HG03139 (cell line): ENCODE results near the gene SIRT2.
"Not testable (repeated sequence)": the region's sequence is repeated elsewhere in the genome, so short reads cannot be mapped to it uniquely, and the experiment has no call there.

Experiments used
- ATAC-seq: cut with Tn5 transposase; IDR thresholded peaks from one replicate; pipeline ENCODE4 v1.9.1; 2021; ENCODE audit not compliant: unreplicated experiment

Gene SIRT2

DNA sequence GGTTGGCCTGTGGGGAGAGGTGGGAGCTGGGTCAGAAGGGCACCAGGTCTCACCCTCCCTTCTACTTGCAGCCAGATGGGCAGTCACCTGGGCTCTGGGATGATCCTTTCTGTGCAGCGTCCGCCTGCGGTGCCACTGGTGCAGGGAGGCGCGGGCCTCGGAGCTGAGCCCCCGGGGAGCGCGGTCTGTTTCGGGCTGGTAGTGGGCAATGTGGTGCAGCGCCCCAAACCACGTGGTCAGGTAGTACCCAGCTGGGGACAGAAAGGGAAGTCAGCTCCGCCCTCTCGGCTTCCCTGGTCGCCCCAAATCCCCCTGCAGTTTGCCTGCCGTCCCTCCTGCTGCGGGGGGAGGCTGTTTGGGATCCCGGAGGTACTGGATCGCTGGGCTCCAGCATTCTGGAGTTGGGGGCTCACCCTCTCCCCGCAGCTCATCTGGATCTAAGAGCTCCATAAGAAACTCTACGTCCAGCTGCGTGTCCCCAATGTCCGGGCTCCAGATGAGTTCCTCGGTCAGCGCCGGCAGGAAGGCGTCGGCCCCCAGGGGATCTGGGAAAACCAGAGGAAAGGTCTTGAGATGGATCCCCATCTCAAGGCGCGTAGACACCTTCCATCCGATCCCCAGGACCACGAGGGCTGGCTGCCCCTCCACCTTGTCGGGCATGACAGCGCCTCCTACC is 30.1 kb downstream of the SIRT2 start:
- ATAC-seq, result no peak

DNA sequence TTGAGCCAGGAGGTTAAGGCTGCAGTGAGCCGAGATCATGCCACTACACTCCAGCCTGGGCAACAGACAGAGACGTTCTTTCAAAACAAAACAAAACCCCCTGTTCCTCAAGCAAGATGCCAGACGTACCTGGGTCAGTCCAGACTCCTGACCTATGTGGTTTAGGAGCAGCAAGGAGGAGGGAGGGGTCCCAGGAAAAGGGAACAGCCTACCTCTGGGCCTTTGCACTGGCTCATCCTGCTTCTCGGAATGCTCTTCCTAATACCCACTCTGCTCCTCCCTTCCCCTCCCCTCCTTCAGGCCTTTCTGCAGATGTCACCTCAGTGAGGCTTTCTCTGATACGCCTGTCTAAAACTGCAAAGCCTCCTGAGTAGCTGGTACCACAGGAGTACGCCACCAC is 30.9 kb downstream of the SIRT2 start:
- ATAC-seq, result no peak

DNA sequence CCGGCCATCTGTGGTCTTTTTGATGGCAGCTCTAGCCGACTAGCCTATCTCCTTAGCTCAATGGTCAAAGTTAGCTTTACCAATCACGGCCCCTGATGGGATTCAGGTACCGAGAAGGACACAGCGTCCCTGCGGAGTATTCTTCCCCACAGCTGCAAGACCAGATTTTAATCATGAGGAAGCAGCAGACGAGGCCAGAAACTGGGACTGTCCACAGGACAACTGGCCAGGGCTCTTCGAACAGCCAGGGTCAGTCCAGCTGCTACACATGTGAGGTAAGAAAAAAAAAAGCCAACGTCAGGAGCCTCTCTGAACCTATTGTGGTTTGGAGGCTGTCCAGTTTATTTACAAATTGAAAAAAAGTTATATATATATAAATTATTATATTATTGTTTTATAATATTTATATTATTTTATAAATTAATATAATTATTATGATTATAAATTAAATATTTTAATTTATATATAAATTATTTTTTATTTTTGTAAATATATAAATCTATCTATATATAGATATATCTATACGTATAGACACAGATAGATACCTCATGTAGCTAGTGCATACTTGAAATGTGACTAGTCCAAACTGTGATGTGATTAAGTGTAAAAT is 32.1 kb downstream of the SIRT2 start:
- ATAC-seq, result no peak

DNA sequence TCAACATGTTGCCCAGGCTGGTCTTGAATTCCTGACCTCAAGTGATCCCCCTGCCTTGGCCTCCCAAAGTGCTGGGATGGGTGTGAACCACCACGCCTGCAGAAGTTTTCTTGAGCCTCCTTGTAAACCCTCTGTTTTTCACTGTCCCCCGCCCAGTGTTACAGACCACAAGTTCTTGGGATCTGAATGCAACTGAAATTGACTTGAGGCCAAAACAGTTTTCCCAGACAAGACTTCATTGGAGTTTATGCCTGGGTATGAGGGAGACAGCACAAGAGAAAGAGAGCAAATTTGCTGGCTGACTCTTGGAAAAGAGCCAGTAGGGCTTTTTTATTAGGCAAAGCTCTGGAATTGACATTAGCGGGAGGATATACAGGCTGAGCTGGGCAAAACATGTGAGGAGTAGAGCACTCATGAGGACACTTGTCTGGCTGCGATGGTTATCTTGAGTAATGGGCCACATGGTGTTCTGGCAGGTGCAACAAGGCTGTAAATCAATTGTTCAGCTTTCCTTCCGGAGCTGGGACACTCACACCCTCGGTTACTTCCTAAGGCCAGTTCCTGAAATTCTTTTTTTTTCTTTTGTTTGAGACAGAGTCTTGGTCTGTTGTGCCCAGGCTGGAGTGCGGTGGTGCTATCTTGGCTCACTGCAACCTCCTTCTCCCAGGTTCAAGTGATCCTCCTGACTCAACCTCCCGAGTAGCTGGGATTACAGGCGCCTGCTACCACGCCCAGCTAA is 36.9 kb downstream of the SIRT2 start:
- no peak for ATAC-seq

DNA sequence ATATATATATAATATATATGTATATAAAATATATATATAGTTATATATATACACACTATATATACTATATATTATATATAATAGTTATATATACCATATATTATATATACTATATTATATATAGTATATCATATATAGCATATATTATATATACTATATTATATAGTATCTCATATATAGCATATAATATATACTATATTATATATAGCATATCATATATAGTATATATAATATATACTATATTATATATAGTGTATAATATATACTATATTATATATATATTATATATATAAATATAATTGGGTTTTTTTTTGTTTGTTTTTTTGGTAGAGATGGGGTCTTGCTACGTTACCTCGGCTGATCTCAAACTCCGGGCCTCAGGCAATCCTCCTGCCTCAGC is 38.0 kb downstream of the SIRT2 start:
- no peak for ATAC-seq

DNA sequence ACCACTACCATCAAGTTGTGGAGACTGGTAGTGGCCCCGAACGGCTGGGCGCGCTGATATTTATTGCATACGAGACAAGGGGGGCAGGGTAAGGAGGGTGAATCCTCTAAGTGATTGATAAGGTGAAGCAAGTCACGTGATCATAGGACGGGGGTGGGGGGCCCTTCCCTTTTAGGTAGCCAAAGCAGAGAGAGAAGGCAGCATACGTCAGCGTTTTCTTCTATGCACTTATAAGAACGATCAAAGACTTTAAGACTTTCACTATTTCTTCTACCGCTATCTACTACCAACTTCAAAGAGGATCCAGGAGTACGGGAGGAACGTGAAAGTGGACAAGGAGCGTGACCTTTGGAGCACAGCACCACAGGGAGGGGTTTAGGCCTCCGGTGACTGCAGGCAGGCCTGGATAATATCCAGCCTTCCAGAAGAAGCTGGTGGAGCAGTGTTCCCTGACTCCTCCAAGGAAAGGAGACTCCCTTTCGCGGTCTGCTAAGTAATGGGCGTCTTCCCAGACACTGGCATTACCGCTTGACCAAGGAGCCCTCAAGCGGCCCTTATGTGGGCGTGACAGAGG is 39.7 kb downstream of the SIRT2 start:
- ATAC-seq, result not testable (repeated sequence)

DNA sequence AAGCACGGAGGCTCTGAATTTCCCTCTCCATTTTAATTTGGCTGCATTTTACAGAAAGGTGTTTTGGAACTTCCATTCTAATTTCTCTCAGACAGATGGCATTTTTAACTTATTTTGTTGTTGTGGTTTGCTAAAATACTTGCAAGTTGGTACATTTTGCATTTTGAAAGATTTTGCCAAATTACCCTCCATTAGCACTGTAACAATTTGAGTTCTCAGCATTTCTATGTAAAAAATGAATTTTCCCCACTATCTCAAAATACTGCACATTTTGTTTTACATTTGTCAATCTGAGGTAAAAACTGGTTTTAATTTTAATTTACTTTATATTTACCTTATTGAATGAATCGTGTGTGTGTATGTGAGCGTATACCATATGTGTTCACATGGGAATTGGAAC is 42.6 kb downstream of the SIRT2 start:
- no peak for ATAC-seq

DNA sequence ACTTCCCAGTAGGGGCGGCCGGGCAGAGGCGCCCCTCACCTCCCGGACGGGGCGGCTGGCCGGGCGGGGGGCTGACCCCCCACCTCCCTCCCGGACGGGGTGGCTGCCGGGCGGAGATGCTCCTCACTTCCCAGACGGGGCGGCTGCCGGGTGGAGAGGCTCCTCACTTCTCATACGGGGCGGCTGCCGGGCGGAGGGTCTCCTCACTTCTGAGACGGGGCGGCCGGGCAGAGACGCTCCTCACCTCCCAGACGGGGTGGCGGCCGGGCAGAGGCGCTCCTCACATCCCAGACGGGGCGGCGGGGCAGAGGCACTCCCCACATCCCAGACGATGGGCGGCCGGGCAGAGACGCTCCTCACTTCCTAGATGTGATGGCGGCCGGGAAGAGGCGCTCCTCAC is 43.7 kb downstream of the SIRT2 start:
- not testable (repeated sequence) for ATAC-seq

DNA sequence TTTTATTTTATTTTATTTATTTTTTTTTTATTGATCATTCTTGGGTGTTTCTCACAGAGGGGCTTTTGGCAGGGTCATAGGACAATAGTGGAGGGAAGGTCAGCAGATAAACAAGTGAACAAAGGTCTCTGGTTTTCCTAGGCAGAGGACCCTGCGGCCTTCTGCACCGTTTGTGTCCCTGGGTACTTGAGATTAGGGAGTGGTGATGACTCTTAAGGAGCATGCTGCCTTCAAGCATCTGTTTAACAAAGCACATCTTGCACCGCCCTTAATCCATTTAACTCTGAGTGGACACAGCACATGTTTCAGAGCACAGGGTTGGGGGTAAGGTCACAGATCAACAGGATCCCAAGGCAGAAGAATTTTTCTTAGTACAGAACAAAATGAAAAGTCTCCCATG is 44.5 kb downstream of the SIRT2 start:
- ATAC-seq, result not testable (repeated sequence)

DNA sequence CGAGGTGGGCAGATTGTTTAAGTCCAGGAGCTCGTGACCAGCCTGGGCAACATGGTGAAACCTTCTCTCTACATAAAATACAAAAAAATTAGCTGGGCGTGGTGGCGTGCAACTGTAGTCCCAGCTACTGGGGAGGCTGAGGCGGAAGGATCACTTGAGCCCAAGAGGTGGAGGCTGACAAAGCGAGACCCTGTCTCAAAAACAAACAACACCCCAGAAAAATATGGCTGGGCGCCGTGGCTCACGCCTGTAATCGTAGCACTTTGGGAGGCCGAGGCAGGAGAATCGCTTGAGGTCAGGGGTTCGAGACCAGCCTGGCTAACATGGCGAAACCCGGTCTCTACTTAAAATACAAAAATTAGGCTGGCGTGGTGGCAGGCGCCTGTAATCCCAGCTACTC is 46.2 kb downstream of the SIRT2 start:
- no peak for ATAC-seq

DNA sequence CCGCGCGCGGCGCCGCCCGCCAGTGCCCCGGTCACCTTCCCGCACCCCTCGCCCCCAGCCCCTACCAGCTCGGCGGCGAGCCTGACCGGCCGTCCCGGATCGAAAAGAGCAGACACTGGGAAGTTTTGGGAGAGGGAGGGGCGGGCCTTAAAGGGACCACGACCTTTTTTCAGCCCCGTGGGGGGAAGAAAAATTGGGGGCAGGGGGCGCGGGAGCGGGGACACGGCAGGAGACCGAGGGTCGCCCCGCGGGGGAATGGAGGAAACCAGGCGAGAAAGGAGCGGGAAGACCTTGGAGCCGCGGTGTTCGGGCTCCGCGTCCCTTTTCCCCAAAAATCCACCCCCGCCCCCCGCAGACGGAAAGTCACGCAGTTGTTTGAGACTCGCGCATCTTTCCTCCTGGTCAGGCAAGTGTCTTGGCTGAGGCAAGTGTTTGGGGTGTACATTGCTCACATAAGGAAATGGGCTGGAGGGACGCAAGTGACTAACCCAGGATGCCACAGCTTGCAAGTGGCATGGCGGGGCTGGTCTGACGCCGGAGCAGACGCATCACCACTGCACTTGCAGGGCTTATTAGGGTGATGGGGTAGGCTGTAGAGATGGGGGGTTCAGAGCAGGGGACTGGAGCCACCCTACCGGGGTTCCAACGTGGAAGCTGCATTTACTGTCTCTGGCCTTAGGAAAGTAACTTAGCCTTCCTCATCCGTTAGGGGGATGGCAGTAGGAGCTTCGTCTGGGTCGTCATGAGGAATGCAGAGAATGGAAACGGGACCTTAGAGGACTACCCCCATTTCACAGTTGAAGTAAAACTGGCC is 47.0 kb downstream of the SIRT2 start:
- no peak for ATAC-seq

DNA sequence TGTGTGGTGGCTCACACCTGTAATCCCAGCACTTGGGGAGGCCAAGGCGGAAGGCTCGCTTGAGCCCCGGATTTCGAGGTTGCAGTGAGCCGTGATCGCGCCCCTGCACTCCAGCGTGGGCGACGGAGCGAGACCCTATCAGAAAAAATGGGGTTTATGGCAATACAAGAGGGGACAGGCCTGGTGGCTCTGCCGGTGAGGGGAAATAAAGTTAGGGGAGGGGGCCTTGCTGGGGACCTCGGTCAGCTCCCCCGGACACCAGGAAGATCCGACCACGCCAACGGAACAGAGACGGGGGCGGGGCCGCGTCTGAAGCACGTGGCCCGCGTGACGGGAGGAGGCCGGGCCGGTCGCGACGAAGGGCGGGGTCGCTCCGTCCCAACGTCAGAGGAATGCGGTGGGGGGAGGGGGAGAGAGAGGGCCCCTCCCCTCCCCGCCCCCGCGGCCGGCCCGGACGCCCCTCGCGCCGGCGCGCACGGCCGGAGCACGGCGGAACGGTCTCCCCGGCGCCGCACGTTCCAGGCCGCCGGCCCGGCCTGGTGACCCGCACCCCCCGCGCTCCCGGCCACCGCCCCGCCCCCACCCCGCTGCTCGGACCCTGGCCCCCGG is 47.7 kb downstream of the SIRT2 start:
- peak; percentile 23 for ATAC-seq

DNA sequence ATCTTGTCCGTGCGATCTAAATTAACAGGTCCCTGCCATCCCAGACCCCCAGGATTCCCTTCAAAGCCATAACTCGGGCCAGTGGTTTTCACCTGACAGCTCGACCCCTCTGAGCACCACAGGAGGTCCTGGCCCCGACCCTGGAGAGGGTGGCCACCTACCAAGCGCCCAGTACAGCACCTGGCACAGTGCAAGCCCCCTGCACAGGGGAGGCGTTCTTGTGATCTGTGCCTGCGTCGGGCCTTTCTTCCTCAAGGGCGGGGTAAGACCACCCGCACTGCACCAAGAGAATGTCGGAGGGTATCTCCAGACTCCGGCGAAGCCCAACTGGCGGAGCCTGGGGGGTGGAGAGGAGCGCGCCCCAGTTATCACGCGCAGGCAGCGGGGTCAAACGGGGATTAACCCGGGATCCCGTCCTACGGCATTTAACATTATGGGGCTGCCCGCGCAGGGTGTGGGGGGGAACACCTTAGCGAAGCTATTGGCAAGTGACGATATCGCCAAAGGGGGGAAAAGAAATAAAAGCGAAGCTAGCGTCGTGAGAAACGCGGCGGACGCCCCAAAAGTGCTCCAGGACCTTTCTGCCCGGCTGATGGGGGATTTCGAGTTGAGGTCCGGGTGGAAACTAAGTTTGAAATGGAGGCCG is 48.3 kb downstream of the SIRT2 start:
- ATAC-seq, result no peak

DNA sequence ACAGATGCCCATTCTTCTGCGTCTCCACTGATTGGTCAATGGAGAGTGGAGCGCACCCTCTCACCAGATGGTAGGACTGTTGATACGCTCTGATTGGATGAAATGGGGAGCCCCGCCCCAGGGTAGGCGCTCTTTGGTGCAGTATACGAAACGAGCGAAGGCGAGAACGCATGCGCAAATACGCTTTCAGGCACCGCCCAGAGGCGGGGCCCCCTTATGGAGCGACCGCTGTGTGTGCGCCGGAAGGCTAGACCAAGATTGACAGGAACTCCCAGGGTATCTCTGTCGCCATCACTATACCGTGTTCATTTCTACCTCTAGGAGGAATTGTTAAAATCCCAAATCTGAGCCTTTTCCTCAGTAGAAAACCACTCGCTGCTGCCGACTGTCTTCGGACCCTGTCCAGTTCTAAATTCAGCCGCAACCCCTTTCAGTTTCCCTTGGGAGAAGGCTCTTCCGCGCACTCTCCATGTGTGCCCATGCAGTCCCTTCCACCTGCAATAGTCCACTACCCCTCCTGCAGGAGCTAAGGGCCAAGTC is 48.9 kb downstream of the SIRT2 start:
- peak; percentile 62 for ATAC-seq

DNA sequence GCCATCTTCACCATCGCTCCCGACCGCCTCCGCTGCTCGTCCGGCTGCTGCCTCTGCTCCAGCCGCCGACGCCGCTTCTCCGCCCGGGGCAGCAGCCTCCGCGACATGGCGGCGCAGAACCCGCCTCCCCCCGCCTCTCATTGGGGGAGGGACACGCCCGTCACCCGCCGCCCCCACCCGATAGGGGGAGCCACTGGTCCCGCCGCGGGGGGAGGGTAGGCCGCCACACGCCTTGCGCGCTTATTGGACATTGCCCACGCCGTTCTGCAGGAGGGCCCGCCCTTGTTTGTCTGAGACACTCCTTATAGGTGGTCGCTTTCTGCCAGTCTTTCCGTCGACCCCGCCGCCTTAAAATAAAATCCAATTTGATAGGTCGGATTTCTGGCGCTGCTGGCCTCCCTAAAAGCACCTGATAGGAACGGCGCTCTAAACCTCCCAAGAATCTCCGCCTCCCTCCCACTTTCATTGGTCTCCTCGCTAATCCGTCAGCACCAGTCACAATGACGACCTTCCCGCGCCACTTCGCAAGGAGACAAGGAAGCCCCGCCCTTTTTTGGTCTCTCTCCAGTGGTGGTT is 49.5 kb downstream of the SIRT2 start, which contains the start of gene HNRNPL:
Gene HNRNPL, minus strand, starts transcription at position 127 of the 576 bp plus-strand sequence. Its CDS starts 20 bp downstream, at position 107.
- peak; percentile 41 for ATAC-seq

DNA sequence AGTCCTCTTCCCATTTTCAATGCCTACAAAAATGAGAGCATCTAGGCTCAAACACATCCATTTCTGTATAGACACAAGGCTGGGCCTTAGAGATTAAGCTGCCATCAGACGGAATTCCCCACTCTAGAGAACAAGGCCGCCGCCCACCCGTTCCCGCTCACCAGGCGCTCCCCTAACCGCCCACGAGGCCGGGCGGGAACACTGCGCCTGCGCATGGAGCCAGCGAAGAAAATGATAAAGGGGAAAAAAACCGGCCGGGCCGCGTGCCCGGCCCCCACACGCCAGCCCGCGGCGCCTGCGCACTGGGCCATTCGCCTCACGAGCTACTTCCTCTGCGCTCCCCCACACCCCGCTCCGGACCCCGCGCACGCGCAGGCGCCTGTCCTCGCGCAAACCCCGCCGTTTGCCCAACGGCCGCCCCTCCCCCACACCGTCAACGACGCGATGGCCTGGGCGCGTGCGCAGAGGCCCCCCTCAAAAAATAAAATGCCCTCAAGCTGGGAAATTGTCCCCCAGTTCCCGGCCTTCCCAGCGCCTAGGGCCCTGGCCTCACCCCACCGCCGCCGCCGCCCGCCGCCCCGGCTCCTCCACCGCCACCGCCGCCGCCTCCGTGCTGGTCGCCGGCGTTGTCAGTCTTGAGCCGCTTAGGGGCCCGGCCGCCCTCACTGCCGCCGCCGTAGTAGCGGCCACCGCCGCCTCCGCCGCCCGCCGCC is 50.1 kb downstream of the SIRT2 start:
- peak; percentile 18 for ATAC-seq

DNA sequence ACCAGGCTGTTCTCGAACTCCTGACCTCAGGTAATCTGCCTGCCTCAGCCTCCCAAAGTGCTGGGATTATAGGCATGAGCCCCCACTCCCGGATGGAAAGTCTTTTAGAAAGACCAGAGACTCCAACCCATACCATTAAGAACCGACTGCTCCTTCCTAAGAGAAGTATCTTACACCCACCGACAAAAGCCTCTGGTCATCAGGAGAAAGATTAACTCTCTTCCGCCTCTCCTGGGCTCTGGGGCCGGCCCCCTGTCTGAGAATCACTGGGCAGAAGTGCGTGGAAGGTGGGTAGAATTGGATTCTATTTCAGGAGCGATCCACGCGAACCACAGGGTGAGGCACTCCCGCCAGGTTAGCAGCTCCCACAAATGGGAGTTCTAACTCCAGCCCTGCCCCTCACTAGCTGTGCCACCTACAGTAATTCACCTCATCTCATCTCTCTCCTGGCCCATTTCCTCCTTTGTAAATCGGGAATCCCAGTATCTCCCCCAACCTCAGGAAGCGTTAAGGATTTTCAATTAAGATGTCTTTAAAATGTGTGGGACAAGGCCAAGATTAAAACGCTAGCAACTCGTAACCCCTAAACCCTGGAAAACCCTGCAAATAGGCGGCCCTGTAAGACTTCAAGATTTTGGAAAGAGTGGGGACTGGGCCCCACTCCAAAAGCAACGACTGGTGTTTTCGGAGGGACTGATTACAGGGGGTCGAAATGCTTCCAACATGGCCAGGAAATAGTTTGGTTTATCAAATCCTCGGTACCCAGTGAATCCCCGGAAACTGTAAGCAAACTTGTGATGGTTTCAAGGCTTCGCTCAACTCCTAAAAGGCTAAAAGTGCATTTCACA is 50.9 kb downstream of the SIRT2 start:
- ATAC-seq, result no peak

DNA sequence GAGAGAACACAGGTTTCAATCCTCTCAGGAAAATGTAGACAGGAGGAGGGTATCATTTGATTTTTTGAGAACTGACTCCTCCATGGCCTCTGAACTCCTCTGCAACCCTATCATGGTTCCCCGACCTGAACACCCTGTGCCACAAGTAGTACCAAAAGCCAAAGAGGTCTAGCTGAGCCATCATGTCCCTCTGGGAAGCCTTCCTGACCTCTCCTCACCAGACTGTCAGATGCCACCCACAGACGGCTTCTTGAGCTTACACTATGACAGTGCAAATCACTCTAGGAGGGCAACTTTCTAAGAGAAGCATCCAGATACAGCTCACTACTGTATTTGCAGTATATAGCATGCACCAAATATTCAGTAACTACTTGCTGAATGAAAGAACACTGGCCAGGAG is 53.3 kb downstream of the SIRT2 start:
- ATAC-seq, result no peak
